Neural cell (in vitro differentiated cells): ENCODE results near the gene CLCA4.
"Not testable (repeated sequence)": the region's sequence is repeated elsewhere in the genome, so short reads cannot be mapped to it uniquely, and the experiment has no call there.

Source experiments
- CTCF ChIP-seq: fragments of 450-650 bp; IDR thresholded peaks from 2 replicates; pipeline ENCODE4 v1.5.1; 2014; ENCODE audit warnings: antibody characterized with exemption, mild to moderate bottlenecking, moderate library complexity; ENCODE audit not compliant: poor library complexity, severe bottlenecking
- EZH2 ChIP-seq: fragments of 200-600, 300-800 bp; shearing (Covaris generic), sonication (generic); IDR thresholded peaks from 2 replicates; pipeline ENCODE4 v1.6.1; 2014; ENCODE audit warnings: antibody characterized with exemption, low read length, borderline replicate concordance, mild to moderate bottlenecking; ENCODE audit not compliant: insufficient read depth, poor library complexity, severe bottlenecking
- MXI1 ChIP-seq: fragments of 450-650 bp; conservative IDR thresholded peaks from 2 replicates; pipeline ENCODE4 v1.6.1; 2014; ENCODE audit warnings: antibody characterized with exemption, mild to moderate bottlenecking; ENCODE audit not compliant: poor library complexity, severe bottlenecking

GRCh38 chr1:86502125-86502646 is 44.7 kb upstream of the CLCA4 start:
- TF ChIP-seq CTCF, MXI1, EZH2: not testable (repeated sequence)
